DOHH2 (cell line): ENCODE measurements around the gene MZT2A.
"Not testable (repeated sequence)": the region's sequence is repeated elsewhere in the genome, so short reads cannot be mapped to it uniquely, and the experiment has no call there.

Source experiments
- CTCF ChIP-seq: fragments of 200-600 bp; sonication (generic); IDR thresholded peaks from one replicate; pipeline ENCODE4 v1.5.1; 2014; ENCODE audit warnings: antibody characterized with exemption, mild to moderate bottlenecking, low read depth, low read length; ENCODE audit not compliant: poor library complexity, severe bottlenecking
- EZH2phosphoT487 ChIP-seq: fragments of 200-600 bp; sonication (generic); IDR thresholded peaks from 2 replicates; pipeline ENCODE4 v1.6.1; 2017; ENCODE audit warnings: borderline replicate concordance, mild to moderate bottlenecking, antibody characterized with exemption, low read length, moderate library complexity, mixed read lengths

GRCh38 chr2:131471624-131472023 lies 20.6 kb downstream of the MZT2A start:
- TF ChIP-seq CTCF, EZH2phosphoT487: not testable (repeated sequence)
